Spleen (tissue), 11 donors: ENCODE data around the gene NFIC. TPM values are rescaled to one million over a fixed set of nuclear protein-coding genes. Genes with fewer than 3 reads are reported as not detected.

ENCODE experiments used
- DNase-seq: peaks from one replicate; pipeline ENCODE4 v3.0.0-alpha.2; 2020
- H3K27ac ChIP-seq, 8 donors: fragments of 200-600 bp; sonication (generic) in 7 of 8; 1 replicate in 4 of 8; 2 replicates in 4 of 8; pipeline versions ENCODE4 v1.5.0 to v1.8.0; 2016 to 2021; ENCODE audit warnings: inconsistent platforms in 4 of 8, mild to moderate bottlenecking in 4 of 8, moderate library complexity in 1 of 8
- H3K27me3 ChIP-seq, 7 donors: fragments of 200-600 bp; sonication (generic) in 6 of 7; replicated peaks in 1 of 7; 1 replicate in 4 of 7; 2 replicates in 3 of 7; pipeline versions ENCODE4 v1.5.0 to v1.8.0; 2016 to 2021; ENCODE audit warnings: inconsistent platforms in 3 of 7, mild to moderate bottlenecking in 1 of 7
- H3K36me3 ChIP-seq, 6 donors: fragments of 200-600 bp; sonication (generic) in 5 of 6; 1 replicate in 4 of 6; 2 replicates in 2 of 6; pipeline versions ENCODE4 v1.5.0 to v1.8.0; 2016 to 2021; ENCODE audit warnings: inconsistent platforms in 2 of 6
- H3K4me1 ChIP-seq, 6 donors: fragments of 200-600 bp; sonication (generic) in 5 of 6; 1 replicate in 3 of 6; 2 replicates in 3 of 6; pipeline versions ENCODE4 v1.5.0 to v1.8.0; 2016 to 2021; ENCODE audit warnings: inconsistent platforms in 3 of 6
- H3K4me3 ChIP-seq, 8 donors: fragments of 200-600 bp; sonication (generic) in 7 of 8; 1 replicate in 4 of 8; 2 replicates in 4 of 8; pipeline versions ENCODE4 v1.5.0 to v1.8.0; 2016 to 2021; ENCODE audit warnings: inconsistent platforms in 4 of 8, mild to moderate bottlenecking in 4 of 8, moderate library complexity in 2 of 8
- H3K9me3 ChIP-seq, 8 donors: fragments of 200-600 bp; sonication (generic) in 7 of 8; 1 replicate in 4 of 8; 2 replicates in 4 of 8; pipeline versions ENCODE4 v1.5.0 to v1.8.0; 2016 to 2021; ENCODE audit warnings: inconsistent platforms in 4 of 8
- CTCF ChIP-seq, 11 experiments: fragments of 200-600 bp in 7 of 11; fragments of 450-650 bp in 4 of 11; sonication (generic) in 4 of 11; IDR thresholded peaks in 8 of 11; conservative IDR thresholded peaks in 3 of 11; 1 replicate in 7 of 11; 2 replicates in 4 of 11; pipeline versions ENCODE4 v1.4.0 to v1.8.0; 2016 to 2021; ENCODE audit warnings: antibody characterized with exemption in 11 of 11, inconsistent platforms in 4 of 11, mild to moderate bottlenecking in 1 of 11
- POLR2A ChIP-seq, 3 donors: fragments of 450-650 bp; IDR thresholded peaks; one replicate each; pipeline ENCODE4 v1.5.1; 2017; ENCODE audit warnings: antibody characterized with exemption in 3 of 3, mild to moderate bottlenecking in 1 of 3
- POLR2AphosphoS5 ChIP-seq, 3 donors: sonication (generic); formaldehyde crosslinking; IDR thresholded peaks; one replicate each; pipeline ENCODE4 v1.5.1; 2017; ENCODE audit warnings: antibody characterized with exemption in 3 of 3
- WGBS, 5 donors: extraction: QIAGEN DNeasy Blood & Tissue Kit in 3 of 5; methylation state at CpG; one replicate each; pipeline versions ENCODE4 v1.1.5 to v1.1.7; 2013 to 2018; 5-methylcytosine and 5-hydroxymethylcytosine counted together
- intact Hi-C: fragments of 100-400 bp; cut with DNase I; formaldehyde crosslinking; loops from one replicate; pipeline ENCODE4 v1.15.0; 2023; ENCODE audit warnings: low total_unique reads
- polyA plus RNA-seq, 3 donors: library from polyadenylated mRNA; stranded (reverse); fragments of 200-250 nt; gene quantifications; one replicate each; pipeline ENCODE4 v1.2.1, GENCODE V29; 2013
- small RNA-seq, 4 donors: library from RNA; depleted of rRNA; stranded (forward); fragments of <200 nt; gene quantifications; one replicate each; pipeline ENCODE3, GENCODE V24; 2016
- total RNA-seq, 7 donors: library from RNA; depleted of rRNA in 3 of 7; stranded (reverse); fragments of >200 nt in 3 of 7; fragmentation: NEBNext Ultra II Directional in 4 of 7; extraction: Animal tissue kit (Norgen Biotek cat#: 25700) in 4 of 7; gene quantifications; one replicate each; pipeline versions ENCODE4 v1.1.0 to v1.2.1, GENCODE V29; 2016 to 2021
- donor health status: healthy with polysubstance abuse.
- donor health status: DM: no; HTN: no; CAD: no; lungs with moderate emphysema.
- donor health status: DM: no; HTN: no; CAD: no.
- donor health status: Bipolar disorder and iron deficiency.
- donor health status: healthy.
- donor health status: DM: no; HTN: no; CAD: no.
- donor health status: DM: yes; HTN: yes; CAD: no.

Gene NFIC
- total and polyA plus RNA-seq, 10 donors: 4.1 to 125 (median 74.4) TPM

- WGBS, 5 donors: 80 to 89% (median 84%) methylated on average over 2 of the region's 2 CpGs
- intact Hi-C loops: no loop called here
- Histone ChIP-seq H3K4me3 (no peak overlapping the region), H3K27ac (no peak overlapping the region), H3K9me3 (no peaks in the 10 kb centered on the region), H3K36me3 (peaks cover 0 to 68% (median 15%) of the 10 kb centered on the region in 6 donors), H3K4me1 (peaks cover 10 to 84% (median 34%) of the 10 kb centered on the region in 6 donors), H3K27me3 (no peaks in the 10 kb centered on the region)
- DNase-seq: no peak
- no peak for TF ChIP-seq POLR2AphosphoS5 (IDR thresholded peaks at IDR 0.05)
- TF ChIP-seq CTCF (IDR thresholded peaks at IDR 0.05 in 8 of 11, conservative IDR thresholded peaks at IDR 0.05 in 3 of 11): no peak
- TF ChIP-seq POLR2A (IDR thresholded peaks at IDR 0.05): no peak
These were observed 151.3 kb downstream of the NFIC start for GRCh38 chr19:3517638-3518037.

DNA sequence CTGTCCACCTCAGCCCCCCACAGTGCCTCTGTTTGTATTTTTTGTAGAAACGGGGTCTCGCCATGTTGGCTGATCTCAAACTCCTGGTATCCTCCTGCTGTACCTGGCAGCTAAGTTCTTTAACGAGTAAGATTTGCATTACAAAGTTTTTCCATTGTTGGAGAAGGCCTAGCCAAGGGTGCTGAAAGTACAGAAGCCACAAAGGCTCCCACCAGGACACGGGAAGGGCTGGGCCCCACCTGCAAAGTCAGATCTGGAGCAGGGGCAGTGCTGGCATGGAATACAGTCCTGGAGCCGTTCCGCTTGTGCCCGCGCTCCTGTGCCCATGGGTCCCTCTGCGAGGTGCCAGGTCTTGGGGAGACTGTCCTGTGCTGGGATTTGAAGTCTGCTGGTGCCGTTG lies 151.9 kb downstream of the NFIC start:
- TF ChIP-seq POLR2AphosphoS5 (IDR thresholded peaks at IDR 0.05) (no peak), POLR2A (IDR thresholded peaks at IDR 0.05) (no peak), CTCF (IDR thresholded peaks at IDR 0.05 in 8 of 11, conservative IDR thresholded peaks at IDR 0.05 in 3 of 11) (no peak)
- Histone ChIP-seq H3K4me3 (no peak overlapping the region), H3K36me3 (peaks cover 0 to 68% (median 21%) of the 10 kb centered on the region in 6 donors), H3K4me1 (peaks cover 10 to 78% (median 31%) of the 10 kb centered on the region in 6 donors), H3K27ac (no peak overlapping the region), H3K9me3 (no peaks in the 10 kb centered on the region), H3K27me3 (no peaks in the 10 kb centered on the region)
- DNase-seq: no peak
- 87 to 94% (median 92%) methylated on average over 8 to 10 of the region's 10 CpGs for WGBS, 5 donors
- intact Hi-C loops: no loop called here

DNA sequence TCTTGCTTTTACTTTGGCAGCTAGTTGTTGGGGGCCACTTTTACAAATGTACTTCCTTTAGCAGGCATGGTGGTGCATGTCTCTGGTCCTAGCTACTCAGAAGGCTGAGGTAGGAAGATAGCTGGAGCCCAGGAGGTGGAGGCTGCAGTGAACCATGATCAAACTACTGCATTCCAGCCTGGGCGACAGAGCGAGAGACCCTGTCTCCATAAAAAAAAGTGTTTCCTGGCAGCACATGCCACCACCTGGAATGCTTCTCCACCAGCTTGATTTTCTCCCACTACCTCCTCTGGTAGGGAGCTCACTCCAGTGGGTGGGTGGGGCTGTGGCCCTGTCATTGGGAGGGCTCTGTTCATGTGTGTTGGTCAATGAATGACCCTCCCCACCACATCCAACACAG lies 152.3 kb downstream of the NFIC start:
- intact Hi-C loops: no loop called here
- no peak for TF ChIP-seq CTCF (IDR thresholded peaks at IDR 0.05 in 8 of 11, conservative IDR thresholded peaks at IDR 0.05 in 3 of 11)
- no peak for TF ChIP-seq POLR2AphosphoS5 (IDR thresholded peaks at IDR 0.05)
- Histone ChIP-seq H3K27me3 (no peaks in the 10 kb centered on the region), H3K9me3 (no peaks in the 10 kb centered on the region), H3K4me1 (peaks cover 10 to 73% (median 29%) of the 10 kb centered on the region in 6 donors), H3K36me3 (peaks cover 0 to 68% (median 25%) of the 10 kb centered on the region in 6 donors), H3K4me3 (no peak overlapping the region), H3K27ac (no peak overlapping the region)
- 88 to 96% (median 91%) methylated on average over 2 of the region's 2 CpGs for WGBS, 5 donors
- DNase-seq: no peak

Small RNA genes within 50 kb of the gene (small RNA-seq; reads per million reads assigned to genes)
- gene AC005514.1: 0 reads per million in 4 donors

Other genes with a start within 250 kb of the NFIC start
- gene GNA15, start 230.6 kb upstream of the NFIC start, total RNA-seq: 10 to 100 TPM in 6 of 7 donors, 1 to 10 TPM in 1; 9.8 to 24.9 (median 12.7) TPM
- gene GNA15, start 230.6 kb upstream of the NFIC start, polyA plus RNA-seq: 1 to 10 TPM; 3.8 to 7.6 (median 5.2) TPM
- 100 to 1,000 TPM in 2 of 7 donors, 10 to 100 TPM in 5; 46.3 to 171 (median 64.4) TPM for gene S1PR4, start 187.8 kb upstream of the NFIC start, total RNA-seq
- 10 to 100 TPM; 44.7 to 68.9 (median 59.6) TPM for gene S1PR4, start 187.8 kb upstream of the NFIC start, polyA plus RNA-seq
- gene NCLN, start 180.7 kb upstream of the NFIC start, total RNA-seq: 10 to 100 TPM; 37.8 to 59.2 (median 47.1) TPM
- 10 to 100 TPM; 41.4 to 89.5 (median 79.6) TPM for gene NCLN, start 180.7 kb upstream of the NFIC start, polyA plus RNA-seq
- under 1 TPM in 2 of 7 donors, not detected in 5; 0.10 to 0.19 TPM for gene CELF5, start 141.9 kb upstream of the NFIC start, total RNA-seq
- under 1 TPM in 1 of 3 donors, not detected in 2; 0.05 TPM for gene CELF5, start 141.9 kb upstream of the NFIC start, polyA plus RNA-seq
- 1 to 10 TPM in 4 of 7 donors, not detected in 3; 1.2 to 3.0 (median 2.0) TPM for gene SMIM24, start 113.9 kb downstream of the NFIC start, total RNA-seq
- gene SMIM24, start 113.9 kb downstream of the NFIC start, polyA plus RNA-seq: 1 to 10 TPM in 1 of 3 donors, under 1 TPM in 2; 0.63 to 1.7 (median 0.80) TPM
- gene SMIM44, start 116.9 kb downstream of the NFIC start, total RNA-seq: not detected
- not detected for gene SMIM44, start 116.9 kb downstream of the NFIC start, polyA plus RNA-seq
- gene DOHH, start 134.1 kb downstream of the NFIC start, total RNA-seq: 10 to 100 TPM in 4 of 7 donors, 1 to 10 TPM in 3; 6.9 to 13.7 (median 11.2) TPM
- 10 to 100 TPM in 2 of 3 donors, 1 to 10 TPM in 1; 6.6 to 16.8 (median 10.1) TPM for gene DOHH, start 134.1 kb downstream of the NFIC start, polyA plus RNA-seq
- 10 to 100 TPM; 26.4 to 53.6 (median 47.3) TPM for gene FZR1, start 139.7 kb downstream of the NFIC start, total RNA-seq
- gene FZR1, start 139.7 kb downstream of the NFIC start, polyA plus RNA-seq: 10 to 100 TPM in 2 of 3 donors, 1 to 10 TPM in 1; 9.8 to 26.1 (median 11.2) TPM
- gene TEKTIP1, start 172.6 kb downstream of the NFIC start, total RNA-seq: 1 to 10 TPM in 6 of 7 donors, not detected in 1; 2.7 to 7.4 (median 4.8) TPM
- gene TEKTIP1, start 172.6 kb downstream of the NFIC start, polyA plus RNA-seq: 1 to 10 TPM; 1.2 to 1.5 (median 1.2) TPM
- 100 to 1,000 TPM in 3 of 7 donors, 10 to 100 TPM in 4; 62.8 to 131 (median 98.6) TPM for gene MFSD12, start 191.0 kb downstream of the NFIC start, total RNA-seq
- gene MFSD12, start 191.0 kb downstream of the NFIC start, polyA plus RNA-seq: 10 to 100 TPM; 31.0 to 63.9 (median 37.6) TPM
- gene HMG20B, start 206.4 kb downstream of the NFIC start, total RNA-seq: 10 to 100 TPM; 49.4 to 74.1 (median 62.8) TPM
- gene HMG20B, start 206.4 kb downstream of the NFIC start, polyA plus RNA-seq: 10 to 100 TPM; 52.4 to 82.2 (median 71.4) TPM
- 1 to 10 TPM; 3.4 to 9.2 (median 5.4) TPM for gene GIPC3, start 218.9 kb downstream of the NFIC start, total RNA-seq
- gene GIPC3, start 218.9 kb downstream of the NFIC start, polyA plus RNA-seq: 1 to 10 TPM in 1 of 3 donors, under 1 TPM in 2; 0.80 to 2.3 (median 0.96) TPM
- 10 to 100 TPM in 5 of 7 donors, 1 to 10 TPM in 2; 8.7 to 16.1 (median 11.6) TPM for gene TBXA2R, start 240.3 kb downstream of the NFIC start, total RNA-seq
- 1 to 10 TPM; 2.1 to 4.4 (median 3.8) TPM for gene TBXA2R, start 240.3 kb downstream of the NFIC start, polyA plus RNA-seq